Measurements from ENCODE around the gene RANBP3L.

- TF ChIP-seq CTCF (IDR thresholded peaks at IDR 0.05) (no peak), EP300 (IDR thresholded peaks at IDR 0.05) (no peak)
Measured at GRCh38 chr5:36311956-36312355, 10.3 kb upstream of the RANBP3L start.
